HG03280 (cell line): ENCODE measurements around the gene DDO.
"Not testable (repeated sequence)": the region's sequence is repeated elsewhere in the genome, so short reads cannot be mapped to it uniquely, and the experiment has no call there.

Experiments
- ATAC-seq: cut with Tn5 transposase; IDR thresholded peaks from one replicate; pipeline ENCODE4 v1.9.1; 2021; ENCODE audit warnings: mild to moderate bottlenecking, moderate library complexity; ENCODE audit not compliant: unreplicated experiment

Gene DDO, protein sequence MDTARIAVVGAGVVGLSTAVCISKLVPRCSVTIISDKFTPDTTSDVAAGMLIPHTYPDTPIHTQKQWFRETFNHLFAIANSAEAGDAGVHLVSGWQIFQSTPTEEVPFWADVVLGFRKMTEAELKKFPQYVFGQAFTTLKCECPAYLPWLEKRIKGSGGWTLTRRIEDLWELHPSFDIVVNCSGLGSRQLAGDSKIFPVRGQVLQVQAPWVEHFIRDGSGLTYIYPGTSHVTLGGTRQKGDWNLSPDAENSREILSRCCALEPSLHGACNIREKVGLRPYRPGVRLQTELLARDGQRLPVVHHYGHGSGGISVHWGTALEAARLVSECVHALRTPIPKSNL

GRCh38 chr6:110415086-110415916 is at the start of gene DDO:
Gene DDO, minus strand, starts transcription at chr6:110415575. Its CDS starts 2,113 bp downstream, at chr6:110413462.
- no peak for ATAC-seq

DNA sequence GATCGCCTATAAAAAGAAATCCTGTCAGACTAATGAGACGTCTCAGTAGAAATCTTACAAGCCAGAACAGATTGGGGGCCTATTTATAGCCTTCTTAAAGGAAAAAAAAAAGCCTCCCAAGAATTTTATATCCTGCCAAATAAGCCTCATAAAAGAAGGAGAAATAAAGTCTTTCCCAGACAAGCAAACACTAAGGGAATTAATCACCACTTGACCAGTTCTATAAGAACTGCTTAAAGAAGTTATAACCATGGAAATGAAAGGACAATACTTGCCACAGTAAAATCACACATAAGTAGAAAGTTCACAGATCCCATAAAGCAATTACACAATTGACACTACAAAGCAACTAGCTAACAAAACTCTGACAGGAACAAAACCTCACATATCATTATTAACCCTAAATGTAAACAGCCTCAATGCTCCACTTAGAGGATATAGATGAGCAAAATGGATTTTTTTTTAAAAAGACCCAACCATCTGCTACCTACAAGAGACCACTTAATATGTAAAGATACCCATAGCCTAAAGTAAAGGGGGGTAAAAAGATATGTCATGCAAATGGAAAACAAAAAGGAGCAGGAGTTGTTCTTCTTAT is 47.6 kb upstream of the DDO start:
- ATAC-seq, result no peak

GRCh38 chr6:110461376-110461775 is 46.0 kb upstream of the DDO start:
- ATAC-seq, result no peak

GRCh38 chr6:110459137-110459536 is 43.8 kb upstream of the DDO start:
- ATAC-seq, result no peak

- no peak for ATAC-seq
These were observed 43.1 kb upstream of the DDO start for GRCh38 chr6:110458476-110458875.

DNA sequence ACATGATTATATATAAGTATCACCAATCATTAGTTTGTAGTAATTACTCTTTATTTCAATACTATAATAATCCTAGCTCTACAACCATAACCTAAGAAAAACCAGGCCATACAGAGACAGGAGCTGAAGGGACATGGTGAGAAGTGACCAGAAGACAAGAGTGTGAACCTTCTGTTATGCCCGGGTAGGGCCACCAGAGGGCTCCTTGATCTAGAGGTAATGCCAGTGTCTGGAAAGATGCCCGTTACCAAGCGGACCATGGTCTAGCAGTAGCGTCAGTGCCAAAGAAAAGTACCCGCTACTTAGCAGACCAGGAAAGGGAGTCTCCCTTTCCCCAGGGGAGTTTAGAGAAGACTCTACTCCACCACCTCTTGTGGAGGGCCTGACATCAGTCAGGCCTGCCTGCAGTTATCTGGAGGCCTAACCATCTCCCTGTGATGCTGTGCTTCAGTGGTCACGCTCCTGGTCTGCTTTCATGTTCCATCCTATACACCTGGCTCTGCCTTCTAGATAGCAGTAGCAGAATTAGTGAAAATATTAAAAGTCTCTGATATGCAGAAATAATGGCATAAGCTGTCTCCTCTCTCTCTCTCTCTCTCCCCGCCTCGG is 42.3 kb upstream of the DDO start:
- ATAC-seq, result not testable (repeated sequence)

GRCh38 chr6:110456694-110457093 is 41.3 kb upstream of the DDO start:
- ATAC-seq, result no peak

GRCh38 chr6:110449541-110449895 is 34.1 kb upstream of the DDO start:
- ATAC-seq, result no peak

DNA sequence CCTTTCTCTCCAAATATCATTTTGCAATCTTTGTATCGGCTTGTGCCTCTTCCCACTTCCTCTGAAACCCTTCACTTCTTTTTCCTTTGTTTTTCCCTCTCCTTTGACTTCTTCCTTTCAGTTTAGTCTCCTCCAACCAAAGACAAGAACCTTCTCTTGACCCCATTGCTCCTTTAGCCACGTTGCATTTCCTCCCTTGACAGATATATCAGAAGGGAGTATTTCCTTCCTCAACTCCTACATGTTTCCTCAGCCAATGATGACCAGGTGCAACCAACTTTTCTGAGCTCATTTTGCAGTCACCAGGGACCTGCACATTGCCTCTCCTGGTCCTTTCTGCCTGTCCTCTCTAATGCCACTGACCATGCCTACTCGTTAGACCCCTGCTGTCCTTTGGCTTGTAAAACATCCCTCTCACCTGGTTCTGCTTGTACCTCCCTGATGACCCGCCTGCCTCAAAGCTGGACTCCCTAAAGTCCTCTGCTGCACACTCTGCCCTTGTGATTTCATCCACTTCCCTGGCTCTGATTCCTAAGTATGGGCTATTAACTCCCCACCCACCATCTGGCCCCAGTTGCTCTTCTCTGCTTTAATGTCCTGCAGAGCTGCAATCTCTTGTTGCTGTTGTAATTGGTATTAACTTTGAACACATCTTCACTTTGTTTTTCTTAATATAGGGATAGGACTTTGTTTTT is 33.6 kb upstream of the DDO start:
- ATAC-seq, result no peak

DNA sequence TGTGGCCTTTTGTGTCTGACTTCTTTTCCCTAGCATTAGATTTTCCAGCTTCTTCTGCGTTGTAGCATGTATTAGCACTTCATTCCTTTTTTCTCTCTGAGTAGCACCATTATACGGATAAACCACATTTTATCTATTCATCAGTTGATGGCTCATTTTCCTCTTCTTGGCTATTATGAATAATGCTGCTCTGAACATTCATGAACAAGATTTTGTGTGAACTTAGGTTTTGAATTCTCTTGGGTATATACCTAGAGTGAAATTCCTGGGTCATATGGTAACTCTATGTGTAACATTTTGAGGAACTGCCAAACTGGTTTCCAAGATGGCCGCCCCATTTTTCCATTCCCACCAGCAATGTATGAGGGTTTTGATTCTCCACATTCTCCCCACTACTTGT is 32.4 kb upstream of the DDO start:
- ATAC-seq, result no peak

- no peak for ATAC-seq
These were observed 31.0 kb upstream of the DDO start for GRCh38 chr6:110446405-110446804.

DNA sequence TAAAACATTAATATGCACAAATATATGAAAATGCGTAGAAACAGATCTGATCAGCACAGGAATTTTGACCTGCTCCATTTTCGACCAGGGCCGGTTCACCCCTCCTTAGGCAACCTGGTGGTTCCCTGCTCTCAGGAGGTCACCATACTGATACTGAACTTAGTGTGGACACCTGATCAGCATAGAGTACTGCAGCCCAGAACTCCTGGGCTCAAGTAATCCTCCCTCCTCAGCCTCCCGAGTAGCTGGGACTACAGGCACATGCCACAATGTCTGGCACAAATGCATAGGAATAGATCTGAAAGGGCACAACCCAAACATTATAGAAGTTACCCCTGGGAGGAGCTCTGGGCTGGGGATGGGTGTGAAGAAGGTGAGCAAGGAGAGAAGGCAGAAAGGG is 24.7 kb upstream of the DDO start:
- ATAC-seq, result no peak

- no peak for ATAC-seq
These were observed 24.0 kb upstream of the DDO start for GRCh38 chr6:110439356-110439755.

GRCh38 chr6:110434961-110435602 is 19.7 kb upstream of the DDO start:
- no peak for ATAC-seq

- ATAC-seq, result no peak
These were observed 17.0 kb upstream of the DDO start for GRCh38 chr6:110432285-110432900.

DNA sequence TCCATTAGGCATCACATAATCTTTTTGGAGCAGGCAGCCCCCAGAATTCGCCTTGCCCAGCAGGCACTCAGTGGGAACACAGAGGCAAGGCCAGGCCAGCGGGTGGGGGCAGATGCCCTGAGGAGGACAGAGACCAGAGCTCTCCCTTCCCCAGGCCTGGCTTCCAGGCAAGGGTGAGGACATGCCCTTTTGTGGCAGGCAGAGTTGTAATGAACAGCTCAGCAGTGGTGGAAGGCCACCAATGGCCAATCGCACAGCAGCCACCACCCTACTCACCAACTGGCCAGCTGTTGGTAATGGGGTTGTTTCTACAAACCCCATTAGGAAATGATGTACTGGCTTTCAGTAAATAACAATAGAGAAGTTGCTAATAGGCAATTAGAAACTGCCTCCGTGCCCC is 15.4 kb upstream of the DDO start:
- ATAC-seq, result no peak

DNA sequence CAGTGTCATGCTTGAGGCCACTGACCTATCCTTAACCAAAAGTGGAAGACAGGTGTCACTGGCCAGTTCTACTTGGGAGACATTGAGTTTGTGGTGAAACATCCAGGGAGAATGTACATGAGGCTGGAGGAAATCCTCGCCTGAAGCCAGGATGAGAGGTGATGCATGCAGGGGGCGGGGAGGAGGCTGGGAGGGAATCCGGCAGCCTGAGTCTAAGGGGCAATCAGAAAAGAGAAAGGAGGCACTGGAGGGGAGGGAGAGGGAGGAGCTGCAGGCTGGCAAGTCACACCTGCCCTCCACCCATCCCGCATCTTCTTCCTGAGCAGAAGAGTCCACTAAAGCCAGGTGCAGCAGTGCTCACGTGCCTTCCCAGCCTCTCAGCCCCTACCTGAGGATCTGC is 14.9 kb upstream of the DDO start:
- no peak for ATAC-seq

DNA sequence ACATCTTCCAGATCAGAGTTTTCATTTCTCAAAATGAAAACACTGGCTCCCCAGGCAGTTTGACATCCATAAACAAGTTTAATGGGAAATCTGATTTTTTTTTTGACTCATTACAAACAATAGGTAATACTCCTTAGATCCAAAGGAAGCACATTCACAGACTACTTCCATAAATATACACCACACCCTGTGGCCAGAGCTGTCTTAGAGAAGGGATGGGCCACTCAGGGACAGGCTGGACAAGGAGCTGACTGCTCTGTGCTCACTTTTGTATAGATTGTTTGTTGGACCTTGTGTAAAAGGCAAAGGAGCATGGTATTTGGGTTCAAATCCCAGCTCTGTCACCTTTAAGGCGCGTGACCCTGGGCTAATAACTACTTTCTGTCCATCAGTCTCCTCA is 12.8 kb upstream of the DDO start:
- ATAC-seq, result no peak

GRCh38 chr6:110425816-110426215 is 10.4 kb upstream of the DDO start:
- ATAC-seq, result no peak

GRCh38 chr6:110422444-110422822 is 7.1 kb upstream of the DDO start:
- ATAC-seq, result no peak
